Astrocyte of the spinal cord (primary cell): ENCODE data around the gene RNF38.

Experiments used
- DNase-seq: peaks from one replicate; pipeline ENCODE4 v3.0.0; 2011; ENCODE audit warnings: low read depth, low spot score
- H3K4me3 ChIP-seq: 2 replicates; pipeline ENCODE4 v1.5.1; 2011; ENCODE audit warnings: low read depth, mild to moderate bottlenecking, low read length, moderate library complexity
- CTCF ChIP-seq: IDR thresholded peaks from 2 replicates; pipeline ENCODE4 v1.5.1; 2012; ENCODE audit warnings: low read depth, mild to moderate bottlenecking, low read length, inconsistent platforms
- in situ Hi-C: cut with HindIII; loops from 2 replicates; pipeline ENCODE4 v1.10.0; 2017; ENCODE audit warnings: low sequenced_read_pairs

The RNF38 gene

GRCh38 chr9:36441966-36442365, 41.9 kb upstream of the RNF38 start:
- in situ Hi-C loops: no loop called here
- DNase-seq: no peak
- H3K4me3 ChIP-seq: no peak overlapping the region
- no peak for TF ChIP-seq CTCF

DNA sequence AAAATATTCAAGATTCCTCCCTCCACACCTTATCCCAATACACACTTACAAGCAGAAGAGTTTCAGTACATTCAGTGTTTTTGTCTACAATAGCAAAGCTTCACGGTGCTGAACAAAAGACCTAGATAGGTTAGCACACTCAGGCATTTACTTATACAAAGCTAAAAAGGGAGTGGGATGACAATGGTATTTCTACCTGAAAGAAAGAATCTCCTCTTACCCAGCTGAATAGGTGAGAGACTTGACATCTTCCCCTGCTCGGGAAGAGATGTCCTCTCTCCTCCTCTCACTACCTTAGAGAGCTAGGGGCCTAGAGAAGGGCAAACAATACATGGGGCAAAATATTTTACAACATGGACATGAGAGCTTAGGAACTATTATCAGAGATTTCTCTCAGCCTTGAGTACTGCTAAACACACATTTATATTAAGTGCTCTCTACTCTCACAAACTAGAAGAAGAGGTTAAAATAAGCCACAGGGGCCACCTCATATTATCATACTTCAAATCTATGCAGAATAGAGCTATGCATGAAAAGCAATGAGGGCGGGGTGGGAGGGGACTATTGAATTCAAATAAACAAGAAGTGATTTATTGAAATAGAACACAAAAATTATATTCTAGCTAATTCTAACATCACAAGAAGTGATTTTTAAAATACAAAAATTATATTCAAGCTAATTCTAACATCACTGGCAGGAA, 38.6 kb upstream of the RNF38 start:
- in situ Hi-C loops: no loop called here
- H3K4me3 ChIP-seq: no peak overlapping the region
- no peak for TF ChIP-seq CTCF
- DNase-seq: no peak

DNA sequence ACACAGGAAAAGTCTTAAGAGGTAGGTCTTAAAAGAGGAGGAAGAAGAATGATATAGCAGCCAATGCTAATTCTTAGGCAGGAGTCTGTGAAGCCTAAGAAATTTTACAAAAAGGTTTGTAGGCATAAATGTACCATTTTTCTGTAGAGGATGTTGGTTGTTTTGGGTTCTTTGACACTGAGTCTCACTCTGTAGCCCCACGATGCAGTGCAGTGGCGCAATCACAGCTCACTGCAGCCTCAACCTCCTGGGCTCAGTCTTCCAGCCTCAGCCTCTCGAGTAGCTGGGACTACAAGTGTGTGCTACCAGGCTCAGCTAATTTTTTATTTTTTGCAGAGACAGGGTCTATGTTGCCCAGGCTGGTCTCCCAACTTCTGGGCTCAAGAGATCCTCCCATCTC, 37.7 kb upstream of the RNF38 start:
- in situ Hi-C loops: no loop called here
- no peak for DNase-seq

DNA sequence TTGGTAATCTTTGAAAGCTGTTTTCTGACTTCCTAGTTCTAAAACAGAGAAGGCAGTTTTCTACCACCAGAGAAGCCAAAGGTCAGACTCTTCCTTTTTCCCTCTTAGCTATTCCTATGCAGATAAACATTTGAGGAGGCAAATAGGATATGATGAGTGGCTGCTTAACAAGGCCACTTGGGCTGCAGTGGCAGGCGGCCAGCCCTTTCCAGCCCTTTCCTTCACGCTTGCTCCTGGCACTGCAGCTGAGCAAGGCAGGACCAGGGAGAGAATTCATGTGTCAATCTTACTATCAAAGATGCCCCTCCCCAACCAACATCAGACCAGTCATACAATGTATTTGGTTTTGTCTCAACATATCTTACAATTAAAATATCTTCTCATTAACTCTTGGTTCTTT, 36.8 kb upstream of the RNF38 start:
- H3K4me3 ChIP-seq: no peak overlapping the region
- in situ Hi-C loops: no loop called here
- DNase-seq: no peak
- no peak for TF ChIP-seq CTCF

More for the DNA sequence above, 37.7 kb upstream of the RNF38 start:
- H3K4me3 ChIP-seq: no peak overlapping the region
- no peak for TF ChIP-seq CTCF

DNA sequence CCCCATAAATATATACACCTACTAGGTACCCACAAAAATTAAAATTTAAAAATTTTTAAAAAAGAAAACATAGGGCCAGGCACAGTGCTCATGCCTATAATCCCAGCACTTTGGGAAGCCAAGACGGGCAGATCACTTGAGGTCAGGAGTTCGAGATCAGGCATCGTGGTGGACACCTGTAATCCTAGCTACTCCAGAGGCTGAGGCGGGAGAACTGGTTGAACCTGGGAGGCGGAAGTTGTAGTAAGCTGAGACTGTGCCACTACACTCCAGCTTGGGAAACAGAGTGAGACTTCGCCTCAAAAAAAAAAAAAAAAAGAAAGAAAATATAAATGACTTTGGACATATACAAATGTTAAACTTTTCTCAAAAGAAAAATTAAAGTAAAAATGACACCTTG, 33.3 kb upstream of the RNF38 start:
- no peak for TF ChIP-seq CTCF
- DNase-seq: no peak
- in situ Hi-C loops: no loop called here
- no peak overlapping the region for H3K4me3 ChIP-seq

DNA sequence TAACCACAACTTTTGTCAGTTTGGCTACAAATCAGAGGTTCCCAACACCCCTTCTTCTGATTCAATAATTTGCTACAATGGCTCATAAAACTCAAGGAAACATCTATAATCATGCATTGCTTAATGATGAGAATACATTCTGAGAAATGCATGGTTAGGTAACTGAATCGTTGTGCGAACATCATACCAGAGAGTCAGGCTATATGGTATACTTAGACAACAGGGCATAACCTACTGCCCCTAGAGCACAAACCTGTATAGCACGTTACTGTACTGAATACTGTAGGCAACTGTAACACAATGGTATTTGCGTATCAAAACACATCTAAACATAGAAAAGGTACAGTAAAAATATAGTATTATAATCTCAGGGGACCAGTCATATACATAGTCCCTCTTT, 31.0 kb upstream of the RNF38 start:
- no peak for TF ChIP-seq CTCF
- no peak overlapping the region for H3K4me3 ChIP-seq
- no peak for DNase-seq

More for the DNA sequence above, 31.0 kb upstream of the RNF38 start:
- in situ Hi-C loops: no loop called here
